H7 (cell line): Measurements from ENCODE around the gene FBXO31. TPM values are rescaled to one million over a fixed set of nuclear protein-coding genes. Genes with fewer than 3 reads are reported as not detected.
A peak's percentile ranks its signal among the peaks of the same experiment; 100 is the strongest.

Experiments
- DNase-seq: peaks from one replicate; pipeline ENCODE4 v3.0.0; 2012
- H3K27me3 ChIP-seq: 2 replicates; pipeline ENCODE4 v1.6.0; 2011; ENCODE audit warnings: mild to moderate bottlenecking, low read length; ENCODE audit not compliant: control insufficient read depth, insufficient read depth
- H3K36me3 ChIP-seq: replicated peaks from 2 replicates; pipeline ENCODE4 v1.5.1; 2011; ENCODE audit warnings: low read length; ENCODE audit not compliant: control insufficient read depth, insufficient read depth
- H3K4me3 ChIP-seq: 2 replicates; pipeline ENCODE4 v1.5.1; 2011; ENCODE audit warnings: low read depth, mild to moderate bottlenecking, control low read depth, low read length, moderate library complexity; ENCODE audit not compliant: insufficient read depth
- total RNA-seq: library from RNA; depleted of rRNA; stranded (reverse); fragments of >200 nt; shearing (Covaris generic); gene quantifications from 2 replicates; pipeline ENCODE4 v1.2.3, GENCODE V29; 2014; rRNA removed

The FBXO31 gene
- total RNA-seq, 1 experiment from 2014 or later, result 24.4 TPM

- Histone ChIP-seq H3K27me3 (no peaks in the 10 kb centered on the region), H3K36me3 (no peaks in the 10 kb centered on the region)
- DNase-seq, result peak; percentile 96
Measured at GRCh38 chr16:87278191-87279093, 105.1 kb downstream of the FBXO31 start.

More at GRCh38 chr16:87278191-87279093, 105.1 kb downstream of the FBXO31 start:
- no peak overlapping the region for H3K4me3 ChIP-seq

Other genes starting within 250 kb of the FBXO31 start
- gene C16orf95, start 66.4 kb downstream of the FBXO31 start, total RNA-seq, result 4.4 and 5.1 TPM in 2 replicates
- gene MAP1LC3B, start 8.6 kb upstream of the FBXO31 start, total RNA-seq, result 15.8 and 20.1 TPM in 2 replicates
- gene ZCCHC14, start 109.2 kb upstream of the FBXO31 start, total RNA-seq, result 12.2 and 13.3 TPM in 2 replicates
- 24.0 and 25.6 TPM in 2 replicates for gene JPH3, start 218.7 kb upstream of the FBXO31 start, total RNA-seq